Effector memory CD8-positive, alpha-beta T cell (primary cell): ENCODE data around the gene PJA1.
A peak's percentile ranks its signal among the peaks of the same experiment; 100 is the strongest.

Experiments used
- ATAC-seq: fragments of 150-1000 bp; cut with Tn5 transposase; replicated peaks from 2 replicates; pipeline ENCODE4 v1.10.0; 2021; ENCODE audit warnings: mild to moderate bottlenecking, moderate library complexity
- DNase-seq, 3 experiments: peaks; one replicate each; pipeline ENCODE4 v3.0.0; 2021
- H3K27ac Mint-ChIP-seq, 2 donors: one replicate each; pipeline ENCODE4 v1.8.0; 2022; ENCODE audit warnings: mild to moderate bottlenecking in 2 of 2, mixed read lengths in 2 of 2, moderate library complexity in 2 of 2
- H3K27me3 Mint-ChIP-seq, 2 donors: one replicate each; pipeline ENCODE4 v1.8.0; 2022; ENCODE audit warnings: mixed read lengths in 2 of 2
- H3K36me3 Mint-ChIP-seq: one replicate; pipeline ENCODE4 v1.8.0; 2022; ENCODE audit warnings: mild to moderate bottlenecking, moderate library complexity, mixed read lengths; ENCODE audit not compliant: insufficient read depth
- H3K4me1 Mint-ChIP-seq, 2 donors: one replicate each; pipeline ENCODE4 v1.8.0; 2022; ENCODE audit warnings: low read depth in 2 of 2, mixed read lengths in 2 of 2
- H3K4me3 Mint-ChIP-seq, 2 donors: one replicate each; pipeline ENCODE4 v1.8.0; 2022; ENCODE audit warnings: mild to moderate bottlenecking in 2 of 2, mixed read lengths in 2 of 2, moderate library complexity in 2 of 2
- H3K9me3 Mint-ChIP-seq, 2 donors: one replicate each; pipeline ENCODE4 v1.8.0; 2022; ENCODE audit warnings: mixed read lengths in 2 of 2
- total RNA-seq, 9 experiments: gene quantifications; one replicate each; lab custom pipeline; 2026; lab: John Stamatoyannopoulos, UW

PJA1 gene
- total RNA-seq, result 23.1 to 45.9 (median 30.5) reads per million in 9 experiments

GRCh38 chrX:69165087-69165651 is at the start of gene PJA1:
Gene PJA1 (minus strand): TSS chrX:69165453. CDS start chrX:69163073, 2,380 bp downstream.
- peaks cover 27 to 33% of the 10 kb centered on the region in 2 donors for H3K4me1 Mint-ChIP-seq
- H3K4me3 Mint-ChIP-seq, result peak within 1 kb of the TSS; percentile 78 to 90
- H3K9me3 Mint-ChIP-seq, result no peaks in the 10 kb centered on the region
- H3K27ac Mint-ChIP-seq, result peak within 1 kb of the TSS; percentile 86 to 87
- peaks cover 13% of the 10 kb centered on the region for H3K36me3 Mint-ChIP-seq
- no peaks in the 10 kb centered on the region for H3K27me3 Mint-ChIP-seq
- peak; percentile 55 to 63 (median 62) for DNase-seq
- peak; percentile 74 for ATAC-seq

- no peak overlapping the region for H3K4me3 Mint-ChIP-seq
- no peaks in the 10 kb centered on the region for H3K9me3 Mint-ChIP-seq
- no peaks in the 10 kb centered on the region for H3K4me1 Mint-ChIP-seq
- no peak for ATAC-seq
- H3K27ac Mint-ChIP-seq, result no peak overlapping the region
- no peaks in the 10 kb centered on the region for H3K27me3 Mint-ChIP-seq
- DNase-seq, result no peak
- no peaks in the 10 kb centered on the region for H3K36me3 Mint-ChIP-seq
Observed at GRCh38 chrX:69214463-69214862, 49.2 kb upstream of the PJA1 start.

GRCh38 chrX:69211701-69212100 is 46.4 kb upstream of the PJA1 start:
- no peaks in the 10 kb centered on the region for H3K27me3 Mint-ChIP-seq
- H3K27ac Mint-ChIP-seq, result no peak overlapping the region
- H3K4me1 Mint-ChIP-seq, result no peaks in the 10 kb centered on the region
- H3K36me3 Mint-ChIP-seq, result no peaks in the 10 kb centered on the region
- no peak overlapping the region for H3K4me3 Mint-ChIP-seq
- DNase-seq (no peak), ATAC-seq (no peak)
- H3K9me3 Mint-ChIP-seq, result no peaks in the 10 kb centered on the region

GRCh38 chrX:69210581-69210980 is 45.3 kb upstream of the PJA1 start:
- DNase-seq, result no peak
- Mint-ChIP-seq H3K27me3 (no peaks in the 10 kb centered on the region), H3K9me3 (no peaks in the 10 kb centered on the region), H3K4me1 (no peaks in the 10 kb centered on the region), H3K36me3 (no peaks in the 10 kb centered on the region), H3K27ac (no peak overlapping the region), H3K4me3 (no peak overlapping the region)
- no peak for ATAC-seq

GRCh38 chrX:69207216-69207615 is 42.0 kb upstream of the PJA1 start:
- ATAC-seq, result no peak
- no peaks in the 10 kb centered on the region for H3K9me3 Mint-ChIP-seq
- H3K4me3 Mint-ChIP-seq, result no peak overlapping the region
- H3K4me1 Mint-ChIP-seq, result no peaks in the 10 kb centered on the region
- H3K27ac Mint-ChIP-seq, result no peak overlapping the region
- DNase-seq, result no peak
- H3K27me3 Mint-ChIP-seq, result no peaks in the 10 kb centered on the region
- no peaks in the 10 kb centered on the region for H3K36me3 Mint-ChIP-seq

GRCh38 chrX:69203638-69204037 is 38.4 kb upstream of the PJA1 start:
- no peak overlapping the region for H3K4me3 Mint-ChIP-seq
- H3K9me3 Mint-ChIP-seq, result no peaks in the 10 kb centered on the region
- H3K36me3 Mint-ChIP-seq, result no peaks in the 10 kb centered on the region
- H3K4me1 Mint-ChIP-seq, result no peaks in the 10 kb centered on the region
- DNase-seq (no peak), ATAC-seq (no peak)
- H3K27me3 Mint-ChIP-seq, result no peaks in the 10 kb centered on the region
- no peak overlapping the region for H3K27ac Mint-ChIP-seq

GRCh38 chrX:69197690-69198089 is 32.4 kb upstream of the PJA1 start:
- H3K4me1 Mint-ChIP-seq, result no peaks in the 10 kb centered on the region
- no peak overlapping the region for H3K4me3 Mint-ChIP-seq
- H3K9me3 Mint-ChIP-seq, result no peaks in the 10 kb centered on the region
- H3K27ac Mint-ChIP-seq, result no peak overlapping the region
- no peak for DNase-seq
- no peaks in the 10 kb centered on the region for H3K27me3 Mint-ChIP-seq
- H3K36me3 Mint-ChIP-seq, result no peaks in the 10 kb centered on the region
- no peak for ATAC-seq

- H3K27me3 Mint-ChIP-seq, result no peaks in the 10 kb centered on the region
- no peak overlapping the region for H3K27ac Mint-ChIP-seq
- H3K4me3 Mint-ChIP-seq, result no peak overlapping the region
- ATAC-seq, result no peak
- no peaks in the 10 kb centered on the region for H3K36me3 Mint-ChIP-seq
- no peaks in the 10 kb centered on the region for H3K4me1 Mint-ChIP-seq
- DNase-seq, result no peak
- H3K9me3 Mint-ChIP-seq, result no peaks in the 10 kb centered on the region
Observed at GRCh38 chrX:69196666-69197065, 31.4 kb upstream of the PJA1 start.

GRCh38 chrX:69195810-69196209 is 30.6 kb upstream of the PJA1 start:
- H3K4me3 Mint-ChIP-seq, result no peak overlapping the region
- DNase-seq, result no peak
- no peaks in the 10 kb centered on the region for H3K36me3 Mint-ChIP-seq
- H3K9me3 Mint-ChIP-seq, result no peaks in the 10 kb centered on the region
- ATAC-seq, result no peak
- no peak overlapping the region for H3K27ac Mint-ChIP-seq
- no peaks in the 10 kb centered on the region for H3K4me1 Mint-ChIP-seq
- H3K27me3 Mint-ChIP-seq, result no peaks in the 10 kb centered on the region

- H3K4me1 Mint-ChIP-seq, result no peaks in the 10 kb centered on the region
- ATAC-seq, result no peak
- no peak overlapping the region for H3K4me3 Mint-ChIP-seq
- no peak for DNase-seq
- no peaks in the 10 kb centered on the region for H3K27me3 Mint-ChIP-seq
- no peak overlapping the region for H3K27ac Mint-ChIP-seq
- H3K36me3 Mint-ChIP-seq, result no peaks in the 10 kb centered on the region
- no peaks in the 10 kb centered on the region for H3K9me3 Mint-ChIP-seq
Observed at GRCh38 chrX:69195192-69195591, 29.9 kb upstream of the PJA1 start.

- Mint-ChIP-seq H3K36me3 (no peaks in the 10 kb centered on the region), H3K4me3 (no peak overlapping the region), H3K9me3 (no peaks in the 10 kb centered on the region), H3K4me1 (no peaks in the 10 kb centered on the region), H3K27me3 (no peaks in the 10 kb centered on the region), H3K27ac (no peak overlapping the region)
- ATAC-seq (no peak), DNase-seq (no peak)
Observed at GRCh38 chrX:69192603-69193002, 27.4 kb upstream of the PJA1 start.

- H3K4me3 Mint-ChIP-seq, result no peak overlapping the region
- H3K27me3 Mint-ChIP-seq, result no peaks in the 10 kb centered on the region
- no peak overlapping the region for H3K27ac Mint-ChIP-seq
Observed at GRCh38 chrX:69189576-69190371, 24.5 kb upstream of the PJA1 start.

GRCh38 chrX:69186651-69187050 is 21.4 kb upstream of the PJA1 start:
- Mint-ChIP-seq H3K4me1 (no peaks in the 10 kb centered on the region), H3K27me3 (no peaks in the 10 kb centered on the region), H3K36me3 (peaks cover 3% of the 10 kb centered on the region), H3K4me3 (no peak overlapping the region), H3K9me3 (no peaks in the 10 kb centered on the region), H3K27ac (no peak overlapping the region)
- ATAC-seq, result no peak
- DNase-seq, result no peak

More at GRCh38 chrX:69189576-69190371, 24.5 kb upstream of the PJA1 start:
- H3K9me3 Mint-ChIP-seq, result no peaks in the 10 kb centered on the region
- DNase-seq (no peak), ATAC-seq (no peak)
- H3K36me3 Mint-ChIP-seq, result peaks cover 2% of the 10 kb centered on the region
- no peaks in the 10 kb centered on the region for H3K4me1 Mint-ChIP-seq

GRCh38 chrX:69185886-69186285 is 20.6 kb upstream of the PJA1 start:
- no peak overlapping the region for H3K27ac Mint-ChIP-seq
- H3K27me3 Mint-ChIP-seq, result peaks cover 0 to 1% of the 10 kb centered on the region in 2 donors
- peaks cover 3% of the 10 kb centered on the region for H3K36me3 Mint-ChIP-seq
- ATAC-seq, result no peak
- DNase-seq, result no peak
- no peaks in the 10 kb centered on the region for H3K9me3 Mint-ChIP-seq
- no peak overlapping the region for H3K4me3 Mint-ChIP-seq
- no peaks in the 10 kb centered on the region for H3K4me1 Mint-ChIP-seq
